ENCODE results near the gene CRLF2.

CRLF2 gene

GRCh38 chrX:1167918-1168481 is 44.4 kb downstream of the CRLF2 start:
- TF ChIP-seq CTCF (conservative IDR thresholded peaks at IDR 0.05): no peak
- H3K27ac ChIP-seq: no peak overlapping the region

- H3K27ac ChIP-seq: no peak overlapping the region
- TF ChIP-seq CTCF (conservative IDR thresholded peaks at IDR 0.05): no peak
Observed at GRCh38 chrX:1167466-1167865, 45.0 kb downstream of the CRLF2 start.

- H3K27ac ChIP-seq: no peak overlapping the region
Observed at GRCh38 chrX:1165535-1166196, 46.8 kb downstream of the CRLF2 start.

GRCh38 chrX:1164322-1165288 is 47.8 kb downstream of the CRLF2 start:
- H3K27ac ChIP-seq: no peak overlapping the region
- TF ChIP-seq CTCF (conservative IDR thresholded peaks at IDR 0.05): no peak

More at GRCh38 chrX:1165535-1166196, 46.8 kb downstream of the CRLF2 start:
- TF ChIP-seq CTCF (conservative IDR thresholded peaks at IDR 0.05): no peak

- no peak for TF ChIP-seq CTCF (conservative IDR thresholded peaks at IDR 0.05)
- no peak overlapping the region for H3K27ac ChIP-seq
Observed at GRCh38 chrX:1163231-1163630, 49.2 kb downstream of the CRLF2 start.

GRCh38 chrX:1162119-1162916 is 50.1 kb downstream of the CRLF2 start:
- no peak for TF ChIP-seq CTCF (conservative IDR thresholded peaks at IDR 0.05)
- no peak overlapping the region for H3K27ac ChIP-seq

All from VCaP (cell line).